Activated CD4-positive, CD25-positive, alpha-beta regulatory T cell treated with anti-CD3 and anti-CD28 coated beads, Interleukin-2, amount 50 U/mL, for 72 hours (primary cell): ENCODE data around the gene P4HA3.

Experiments used
- DNase-seq: peaks from one replicate; pipeline ENCODE4 v3.0.0; 2021

P4HA3 gene

DNA sequence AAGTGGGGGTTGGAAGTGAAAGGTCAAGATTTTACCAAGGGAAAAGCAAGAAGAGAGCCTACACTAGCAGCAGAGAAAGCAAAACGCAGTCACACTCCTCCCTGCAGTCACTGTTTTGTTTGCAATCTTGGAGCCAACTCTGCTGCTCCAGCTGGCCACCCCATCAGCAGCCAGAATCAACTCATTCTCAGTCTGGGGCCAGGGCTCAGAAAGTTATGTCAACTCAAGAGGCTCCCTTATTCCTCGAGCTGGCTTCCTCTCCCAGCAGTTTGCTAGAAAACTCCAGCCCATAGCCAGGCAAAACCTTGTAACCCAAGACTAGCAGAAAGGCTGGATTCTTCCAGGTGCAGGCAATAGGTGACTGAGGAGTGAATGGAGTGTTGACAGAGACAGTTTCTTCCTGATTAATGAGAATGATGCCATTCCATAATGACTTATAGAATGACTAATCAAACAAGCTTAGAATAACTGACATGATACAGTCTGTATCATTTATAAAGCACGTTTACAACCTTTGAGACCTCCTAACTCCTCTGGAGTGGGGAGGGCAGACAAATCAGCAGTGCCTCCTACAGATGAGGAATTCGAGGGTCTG is 53.4 kb downstream of the P4HA3 start:
- no peak for DNase-seq

DNA sequence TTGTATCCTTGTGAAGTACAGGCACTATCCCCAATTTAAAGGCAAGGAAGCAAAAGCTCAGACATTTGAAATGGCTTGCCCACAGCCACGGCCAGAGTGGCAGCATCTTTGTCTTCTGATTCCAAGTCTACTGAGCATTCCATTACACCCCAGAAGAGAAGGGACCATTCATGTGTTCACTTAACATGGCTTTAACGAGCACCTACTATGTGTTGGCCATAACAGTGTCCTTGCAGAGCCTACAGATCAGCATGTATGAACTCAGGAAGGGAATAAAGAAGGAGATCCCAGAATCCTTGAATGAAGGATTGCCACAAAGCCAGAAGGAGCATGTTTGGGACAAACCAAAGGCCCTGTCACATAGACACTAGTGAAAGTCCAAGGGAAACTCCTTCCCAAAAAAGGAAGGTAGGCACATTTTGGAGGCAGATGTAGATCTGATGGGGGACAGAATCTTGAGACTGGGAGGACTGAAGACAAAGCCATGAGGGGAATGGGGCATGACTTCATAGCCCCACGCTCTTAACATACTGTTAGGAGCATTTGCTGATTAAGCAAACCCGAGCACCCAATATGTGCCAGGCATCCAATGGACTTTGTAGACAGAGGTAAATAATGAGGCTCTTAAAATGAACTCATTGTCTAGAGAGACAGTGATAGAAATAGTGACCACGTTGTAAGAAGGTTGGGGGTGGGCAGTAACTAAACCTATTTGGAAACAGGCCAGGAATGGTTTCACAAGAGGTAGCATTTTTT is 54.9 kb downstream of the P4HA3 start:
- no peak for DNase-seq

DNA sequence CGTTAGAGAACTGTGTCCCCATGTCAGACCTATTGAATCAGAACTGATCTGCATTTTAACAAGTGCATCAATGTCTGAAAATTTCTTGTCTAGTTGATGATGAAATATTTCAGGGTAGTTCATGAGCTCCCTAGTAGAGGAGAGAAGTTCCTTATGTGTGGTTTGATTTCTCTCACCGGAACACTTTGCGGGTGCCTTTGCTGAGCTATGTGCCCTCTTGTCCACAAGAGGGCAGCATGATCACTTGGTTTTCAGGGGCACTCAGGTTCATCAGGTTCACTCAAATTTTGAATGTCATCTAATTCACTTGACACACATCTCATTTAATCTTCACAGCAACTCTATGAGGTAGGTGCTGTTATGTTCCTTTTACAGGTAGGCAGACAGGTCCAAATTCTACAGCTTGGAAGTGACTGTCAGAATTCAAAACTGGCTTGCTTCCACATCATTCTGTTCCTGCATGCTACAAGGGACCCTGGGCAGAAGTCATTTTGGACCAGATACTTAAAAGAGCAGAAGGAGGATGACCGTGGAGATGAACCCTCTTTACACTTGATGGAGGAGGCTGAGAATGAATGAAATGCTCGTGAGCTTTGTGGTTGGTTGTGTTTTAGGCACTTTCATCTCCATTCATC is 55.6 kb downstream of the P4HA3 start:
- peak; percentile 47 for DNase-seq

DNA sequence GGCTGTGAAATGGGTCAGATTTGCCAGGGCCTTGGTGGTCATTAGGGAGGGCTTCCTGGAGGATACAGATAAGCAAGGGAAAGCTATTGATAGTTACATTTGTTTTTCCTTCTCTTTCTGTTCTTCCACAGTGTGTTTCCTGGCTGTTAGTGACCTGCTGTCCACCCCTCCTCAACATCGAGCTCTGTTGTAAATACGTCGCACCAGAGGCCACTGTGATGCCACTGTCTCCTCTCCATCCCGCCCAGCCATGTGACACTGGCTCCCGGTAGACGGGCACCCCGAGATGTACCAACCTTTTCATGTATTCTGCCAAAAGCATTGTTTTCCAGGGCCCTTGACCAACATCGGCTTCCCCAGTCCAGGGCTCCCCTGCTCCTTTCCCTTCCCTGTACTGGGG is 58.1 kb downstream of the P4HA3 start:
- no peak for DNase-seq

DNA sequence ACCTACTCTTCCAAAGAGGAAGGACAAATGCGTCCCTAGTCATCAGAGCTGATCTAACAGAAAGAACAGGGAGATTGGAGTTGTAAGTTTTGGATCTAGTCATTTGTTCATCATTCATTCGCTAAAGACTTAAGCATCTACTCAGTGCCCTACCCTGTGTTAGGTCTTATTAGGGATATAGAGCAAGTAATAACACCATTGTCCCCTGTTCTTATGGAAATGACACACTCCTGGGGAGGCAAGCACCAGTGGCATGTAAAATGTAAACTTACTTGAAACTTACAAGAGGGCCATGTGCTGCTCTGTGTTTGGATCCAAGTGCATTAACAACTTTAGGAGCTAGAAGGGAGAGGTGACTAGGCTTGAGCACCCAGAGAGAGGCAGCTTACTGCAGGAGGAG is 61.9 kb downstream of the P4HA3 start:
- no peak for DNase-seq

DNA sequence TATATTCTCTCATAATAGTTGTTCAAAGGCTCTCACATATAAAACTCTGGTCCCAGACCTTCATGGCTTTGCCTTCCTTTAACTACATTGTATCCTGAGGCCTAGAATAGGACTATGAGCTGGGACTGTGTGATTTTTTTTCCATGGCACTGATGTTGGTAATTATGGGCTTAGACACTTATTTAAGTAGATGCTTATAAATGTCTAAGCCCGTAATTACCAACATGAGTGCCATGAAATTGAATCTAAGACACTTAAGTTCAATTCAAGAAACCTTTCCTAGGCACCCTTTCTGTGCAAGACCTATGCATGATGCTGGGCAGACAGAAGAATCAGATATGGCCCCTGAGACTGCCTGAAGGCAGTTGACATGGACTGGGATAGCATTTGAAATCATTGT is 63.0 kb downstream of the P4HA3 start:
- DNase-seq, result no peak

DNA sequence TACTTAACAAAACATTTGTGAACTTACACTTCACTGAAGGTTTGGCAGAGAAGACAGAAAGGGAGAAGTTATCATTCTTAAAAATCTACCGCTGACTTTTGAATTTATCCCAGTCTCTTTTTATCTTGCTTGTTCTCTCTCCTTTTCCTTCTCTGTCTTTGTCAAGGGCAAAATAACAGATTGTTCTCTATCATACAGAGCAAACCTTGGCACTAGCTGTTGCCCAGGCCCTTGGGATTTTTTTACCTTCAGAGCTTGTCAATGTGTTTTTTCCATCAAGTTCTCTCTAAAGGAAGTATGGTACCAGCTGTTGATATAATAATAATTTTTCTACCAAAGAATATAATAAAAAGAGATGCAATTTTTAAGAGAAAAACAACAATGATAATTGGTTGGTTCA is 73.2 kb downstream of the P4HA3 start:
- DNase-seq, result no peak

DNA sequence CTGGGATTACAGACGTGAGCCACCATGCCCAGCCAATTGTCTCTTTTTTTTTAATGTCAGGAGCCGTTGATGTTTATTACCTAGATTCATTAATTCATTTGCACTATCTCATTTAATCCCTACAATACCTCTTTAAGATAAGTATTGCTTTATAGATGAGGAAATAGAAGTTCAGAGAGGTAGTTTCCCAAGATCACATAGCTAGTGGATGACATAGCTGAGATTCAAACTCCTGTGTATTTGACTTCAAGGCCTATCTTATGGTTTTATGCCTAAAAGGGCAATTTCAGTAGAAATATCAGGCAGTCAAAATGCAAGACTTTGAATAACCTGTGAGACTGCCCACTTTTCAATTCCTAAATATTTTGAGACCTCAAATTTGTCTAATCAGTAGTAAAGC is 73.9 kb downstream of the P4HA3 start:
- DNase-seq, result no peak

DNA sequence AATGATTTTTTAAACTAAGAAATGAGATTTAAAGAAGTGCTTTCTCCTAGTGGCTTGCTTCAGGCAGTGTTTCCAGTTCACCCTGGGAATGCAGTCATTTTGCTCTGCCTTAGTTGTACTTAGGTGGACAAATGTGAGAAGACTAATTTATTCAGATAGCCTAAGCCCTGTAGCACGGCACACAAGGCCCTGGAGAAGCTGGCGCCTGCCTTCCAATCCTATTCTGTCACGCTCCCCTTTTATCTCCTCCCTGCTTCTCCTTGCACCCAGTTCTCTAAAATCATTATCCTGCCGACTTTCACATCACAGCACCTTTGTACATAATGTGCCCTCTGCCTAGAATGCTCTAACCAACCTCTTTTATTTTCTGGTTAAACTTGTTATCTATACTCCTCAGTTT is 76.3 kb downstream of the P4HA3 start:
- DNase-seq, result no peak

DNA sequence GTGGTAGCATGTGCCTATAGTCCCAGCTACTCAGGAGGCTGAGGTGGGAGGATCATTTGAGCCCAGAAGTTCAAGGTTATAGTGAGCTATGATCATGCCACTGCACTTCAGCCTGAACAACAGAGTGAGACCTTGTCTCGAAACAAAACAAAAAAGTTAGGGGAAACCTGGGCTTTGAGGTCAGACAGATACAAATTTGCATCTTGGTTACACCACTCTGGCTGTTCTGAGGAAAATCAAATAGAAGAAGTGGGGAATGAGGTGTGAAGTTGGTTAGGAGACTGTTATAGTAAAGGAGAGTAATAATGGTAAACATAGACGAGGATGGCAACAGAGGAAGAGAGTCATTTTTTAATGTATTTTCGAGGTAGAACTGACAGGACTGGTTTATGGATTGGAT is 77.8 kb downstream of the P4HA3 start:
- no peak for DNase-seq

DNA sequence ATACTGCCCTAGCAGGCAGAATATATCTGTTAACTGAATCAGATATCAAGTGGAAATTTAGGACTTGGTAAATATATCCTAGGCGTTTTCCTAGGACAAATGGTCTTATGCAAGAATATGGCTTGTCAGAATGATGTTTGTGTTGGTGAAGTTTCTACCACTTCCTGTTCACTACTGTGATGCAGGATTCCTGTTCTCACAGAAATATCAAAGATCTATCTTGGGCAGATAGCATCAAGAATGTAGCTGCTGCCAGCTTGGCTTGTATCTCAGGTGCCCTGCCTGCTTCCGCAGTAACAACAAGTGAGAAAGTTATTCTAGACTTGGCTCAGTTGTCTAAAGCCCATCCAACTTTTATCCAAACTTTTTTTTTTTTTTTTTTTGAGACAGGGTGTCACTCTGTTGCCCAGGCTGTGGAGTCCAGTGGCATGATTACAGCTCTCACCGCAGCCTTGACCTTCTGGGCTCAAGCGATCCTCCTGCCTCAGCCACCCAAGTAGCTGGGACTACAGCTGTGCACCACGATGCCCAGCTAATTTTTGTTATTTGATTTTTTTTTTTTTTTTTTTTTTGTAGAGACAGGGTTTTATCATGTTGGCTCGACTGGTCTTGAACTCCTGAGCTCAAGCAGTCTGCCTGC is 79.0 kb downstream of the P4HA3 start:
- DNase-seq, result no peak

DNA sequence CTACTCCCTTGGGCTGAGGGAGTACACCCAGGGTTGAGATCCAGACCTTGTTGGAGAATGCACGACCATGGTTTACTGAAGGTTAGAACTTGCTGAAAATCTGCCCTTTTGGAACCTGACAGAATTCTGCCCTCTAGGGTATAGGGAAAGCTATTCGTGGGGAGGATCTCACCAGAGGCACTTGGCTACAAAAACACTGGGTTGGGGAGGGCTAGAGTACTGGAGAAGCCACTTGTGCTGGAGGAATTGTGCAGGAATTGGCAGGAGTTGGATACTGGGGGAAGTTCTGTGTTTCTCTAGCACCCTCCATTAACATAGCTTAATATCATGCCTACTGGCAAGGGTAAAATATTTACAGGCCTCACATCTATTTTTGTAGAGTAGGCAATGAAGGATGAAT is 84.5 kb downstream of the P4HA3 start:
- DNase-seq, result no peak

DNA sequence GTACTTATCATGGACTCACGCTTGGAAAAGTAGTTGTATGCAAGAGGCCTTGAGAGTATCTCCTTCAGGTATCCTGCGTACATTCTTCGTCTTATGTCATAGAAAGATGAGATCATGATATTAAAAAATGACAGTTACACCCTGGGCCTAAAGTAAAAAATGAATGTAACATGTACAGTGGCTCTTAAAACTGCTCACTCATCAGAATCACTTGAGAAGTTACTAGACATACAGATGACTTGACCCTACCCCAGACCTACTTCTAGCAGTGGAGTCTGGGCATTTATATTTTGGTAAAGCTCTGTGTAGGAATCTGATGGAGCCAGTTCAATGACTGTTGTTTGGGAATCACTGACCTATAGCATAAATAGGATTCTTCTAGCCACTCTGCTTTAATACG is 85.9 kb downstream of the P4HA3 start:
- DNase-seq, result no peak

DNA sequence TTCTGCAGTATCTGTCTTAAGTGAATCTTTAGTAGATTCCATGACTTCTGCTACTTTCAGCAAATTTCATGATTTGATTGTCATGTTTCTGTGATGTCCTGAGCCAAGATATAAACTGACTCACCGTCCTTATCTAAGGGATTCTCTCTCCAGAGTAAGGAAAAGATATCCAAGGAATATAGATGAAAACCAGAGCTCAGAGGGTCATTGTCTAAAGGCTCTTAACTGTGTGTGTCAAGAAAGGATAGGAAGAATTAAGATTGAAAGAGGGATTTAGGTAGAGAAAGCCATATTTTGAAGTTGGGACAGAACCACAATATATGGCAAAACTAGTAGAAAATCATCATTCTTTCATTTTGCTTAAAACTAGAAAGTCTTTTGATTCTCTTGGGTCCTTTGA is 89.6 kb downstream of the P4HA3 start:
- no peak for DNase-seq

DNA sequence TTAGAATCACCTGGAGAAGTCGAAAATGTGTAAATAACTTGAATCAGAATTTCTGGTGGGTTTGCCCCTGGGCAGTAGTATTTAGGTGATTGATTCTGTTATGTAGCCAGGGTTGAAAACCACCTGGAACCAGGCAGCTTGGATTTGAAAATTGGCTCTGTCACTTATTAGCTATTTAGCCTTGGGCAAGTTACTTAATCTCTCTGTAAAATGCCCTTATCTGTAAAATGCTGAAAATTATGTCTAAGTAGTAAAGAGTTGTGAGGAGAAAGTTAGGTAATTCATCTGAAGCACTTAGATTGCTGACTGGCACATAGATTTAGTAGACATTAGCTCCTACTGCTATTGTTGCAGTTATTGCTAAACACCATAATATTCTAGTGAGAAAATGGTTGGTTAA is 91.1 kb downstream of the P4HA3 start:
- DNase-seq, result no peak
